ENCODE data around the gene OVOL3.

The OVOL3 gene

DNA sequence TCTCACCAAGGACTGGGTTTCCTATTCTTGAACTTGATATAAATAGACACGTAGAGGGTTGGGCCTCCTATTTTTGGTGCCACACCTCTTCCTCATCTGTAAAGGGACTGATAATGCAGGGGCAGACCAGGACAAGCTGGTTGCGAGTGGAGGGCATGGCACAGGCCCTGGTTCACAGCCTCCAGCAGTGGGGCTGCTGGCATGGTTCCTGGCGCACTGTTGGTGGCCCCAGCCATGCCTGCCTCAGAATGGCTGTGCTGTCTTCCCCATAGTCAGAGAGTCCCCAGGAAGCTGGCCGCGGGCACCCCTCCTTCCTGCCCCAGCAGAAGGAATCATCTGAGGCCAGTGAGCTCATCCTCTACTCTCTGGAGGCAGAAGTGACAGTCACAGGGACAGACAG is 10.5 kb upstream of the OVOL3 start:
- DNase-seq (ENCODE audit: low read depth, low spot score) = no peak

DNA sequence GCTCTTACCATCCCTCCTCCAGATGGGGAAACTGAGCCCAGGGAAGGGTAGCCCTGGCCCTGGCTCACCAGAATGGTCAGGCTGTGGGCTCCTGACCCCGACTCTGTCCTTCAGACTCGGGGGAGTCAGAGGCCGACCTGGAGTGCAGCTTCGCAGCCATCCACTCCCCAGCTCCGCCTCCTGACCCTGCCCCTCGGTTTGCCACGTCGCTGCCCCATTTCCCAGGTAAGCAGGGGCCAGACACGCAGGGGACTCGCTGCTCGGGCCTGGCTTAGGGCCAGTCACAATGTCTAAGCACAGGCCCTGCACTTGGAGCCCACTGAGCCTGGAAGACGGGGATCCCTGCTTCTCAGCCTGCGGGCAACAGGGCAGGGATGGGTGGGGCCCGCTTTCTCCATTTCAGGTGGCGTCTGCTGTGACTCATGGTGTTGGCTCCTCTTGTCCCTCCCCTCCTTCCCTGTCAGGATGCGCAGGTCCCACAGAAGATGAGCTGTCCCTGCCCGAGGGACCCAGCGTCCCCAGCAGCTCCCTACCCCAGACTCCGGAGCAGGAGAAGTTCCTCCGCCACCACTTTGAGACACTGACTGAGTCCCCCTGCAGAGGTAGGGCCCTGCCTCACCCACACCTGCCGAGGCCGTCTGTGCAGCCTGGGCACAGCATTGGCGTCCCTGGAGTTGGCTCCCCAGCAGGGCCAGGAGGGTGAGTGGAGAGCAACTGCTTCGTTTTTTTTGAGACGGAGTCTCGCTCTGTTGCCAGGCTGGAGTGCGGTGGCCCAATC is 9.2 kb upstream of the OVOL3 start:
- no peak for DNase-seq (ENCODE audit: low read depth, low spot score)

DNA sequence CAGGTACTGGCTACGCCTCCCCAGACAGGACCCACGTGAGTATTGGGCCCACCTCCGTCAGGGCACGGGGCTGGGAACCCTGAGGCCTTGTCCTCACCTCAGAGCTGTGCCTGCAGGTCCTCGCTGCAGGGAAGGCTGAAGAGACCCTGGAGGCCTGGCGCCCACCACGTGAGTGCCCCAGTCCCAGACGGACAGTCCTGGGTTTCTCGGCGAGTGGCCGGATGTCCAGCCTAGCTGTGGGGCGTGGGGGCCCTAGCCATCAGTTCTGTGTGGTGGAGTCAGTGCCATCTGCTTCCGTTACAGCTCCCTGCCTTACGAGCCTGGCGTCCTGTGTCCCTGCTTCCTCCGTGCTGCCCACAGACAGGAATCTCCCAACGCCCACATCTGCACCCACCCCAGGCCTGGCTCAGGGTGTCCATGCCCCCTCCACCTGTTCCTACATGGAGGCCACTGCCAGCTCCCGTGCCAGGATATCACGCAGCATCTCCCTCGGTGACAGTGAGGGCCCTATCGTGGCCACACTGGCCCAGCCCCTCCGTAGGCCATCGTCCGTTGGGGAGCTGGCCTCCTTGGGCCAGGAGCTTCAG is 7.8 kb upstream of the OVOL3 start:
- no peak for DNase-seq (ENCODE audit: low read depth, low spot score)

DNA sequence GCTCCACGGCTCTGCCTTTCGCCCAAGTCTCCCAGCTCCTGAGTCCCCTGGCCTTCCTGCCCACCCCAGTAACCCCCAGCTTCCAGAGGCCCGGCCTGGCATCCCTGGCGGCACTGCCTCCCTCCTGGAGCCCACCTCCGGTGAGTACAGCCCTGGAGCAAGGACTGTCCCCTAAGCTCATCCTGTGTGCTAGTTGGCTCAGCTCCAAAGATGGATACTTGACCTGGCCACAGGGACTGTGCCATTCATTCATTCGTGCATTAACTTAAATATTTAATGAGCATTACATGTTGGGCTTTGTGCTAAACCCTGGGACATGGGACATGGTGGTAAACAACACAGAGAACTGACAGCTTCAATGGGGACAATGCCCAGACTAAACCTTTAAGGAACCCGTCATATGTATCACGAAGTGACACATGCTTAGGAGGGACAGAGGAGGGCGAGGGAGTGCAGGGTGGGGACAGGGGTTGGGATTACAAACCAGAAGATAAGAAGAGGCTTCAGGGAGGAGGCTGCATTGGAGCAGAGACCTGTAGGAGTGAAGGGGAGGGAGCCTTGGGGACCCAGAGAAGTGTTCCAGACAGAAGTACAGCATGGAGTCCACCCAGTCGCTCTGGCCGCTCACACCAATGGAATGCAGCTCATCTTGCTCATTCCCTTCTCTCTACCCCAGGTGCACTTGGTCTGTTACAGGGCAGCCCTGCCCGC is 6.9 kb upstream of the OVOL3 start:
- no peak for DNase-seq (ENCODE audit: low read depth, low spot score)

DNA sequence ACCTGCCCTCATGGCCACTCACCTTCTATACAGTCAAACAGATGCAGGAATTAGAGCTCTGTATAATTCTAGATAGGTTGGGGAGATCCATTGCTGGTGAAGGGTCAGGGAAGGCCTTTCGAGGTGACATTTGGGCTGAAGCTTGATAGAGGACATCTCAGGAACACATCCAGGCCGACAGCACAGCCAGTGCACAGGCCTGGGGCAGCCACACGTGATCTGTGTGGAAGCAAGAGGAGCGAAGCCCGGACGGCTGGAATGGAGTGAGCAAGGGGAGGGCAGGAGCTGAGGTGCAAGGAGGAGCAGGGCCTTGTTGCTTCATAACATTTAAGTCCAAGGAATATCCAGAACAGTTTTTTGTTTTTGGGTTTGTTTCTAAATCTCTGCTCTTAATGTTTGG is 4.5 kb upstream of the OVOL3 start:
- no peak for DNase-seq (ENCODE audit: low read depth, low spot score)

DNA sequence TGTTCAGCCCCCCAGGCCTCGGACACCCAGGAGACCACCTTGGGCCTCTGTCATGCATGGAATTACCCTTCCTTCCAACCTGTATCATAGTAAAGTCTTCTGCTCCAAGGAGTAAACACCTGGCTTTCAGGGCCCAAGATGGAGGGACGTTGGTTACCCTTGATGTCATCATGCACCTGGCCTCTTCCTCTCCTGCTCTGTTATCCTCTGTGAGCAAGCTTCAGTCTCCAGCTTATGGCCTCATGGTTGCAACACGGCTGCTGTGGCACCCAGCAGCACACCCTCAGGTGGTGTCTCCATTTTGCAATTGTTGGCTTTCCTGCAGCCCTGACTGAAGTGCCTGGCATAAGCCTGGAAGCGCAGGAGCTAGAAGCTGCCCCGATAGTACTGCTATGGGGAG is 4.0 kb upstream of the OVOL3 start:
- DNase-seq (ENCODE audit: low read depth, low spot score) = no peak

DNA sequence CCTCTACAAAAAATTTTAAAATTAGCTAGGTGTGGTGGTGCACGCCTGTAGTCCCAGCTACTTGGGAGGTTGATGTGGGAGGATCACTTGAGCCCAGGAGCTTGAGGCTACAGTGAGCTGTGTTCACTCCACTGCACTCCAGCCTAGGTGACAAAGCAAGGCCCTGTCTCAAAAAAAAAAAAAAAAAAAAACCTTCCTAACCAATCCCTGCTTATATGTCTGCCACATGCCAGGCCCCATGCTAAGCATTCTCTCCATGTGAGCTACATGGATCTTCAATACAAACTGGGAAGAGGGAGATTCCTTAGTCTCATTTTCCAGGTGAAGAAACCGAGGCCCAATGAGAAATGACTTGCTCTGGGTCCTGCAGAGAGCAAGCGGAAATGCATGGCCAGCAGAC is 2.3 kb upstream of the OVOL3 start:
- no peak for DNase-seq (ENCODE audit: low read depth, low spot score)

DNA sequence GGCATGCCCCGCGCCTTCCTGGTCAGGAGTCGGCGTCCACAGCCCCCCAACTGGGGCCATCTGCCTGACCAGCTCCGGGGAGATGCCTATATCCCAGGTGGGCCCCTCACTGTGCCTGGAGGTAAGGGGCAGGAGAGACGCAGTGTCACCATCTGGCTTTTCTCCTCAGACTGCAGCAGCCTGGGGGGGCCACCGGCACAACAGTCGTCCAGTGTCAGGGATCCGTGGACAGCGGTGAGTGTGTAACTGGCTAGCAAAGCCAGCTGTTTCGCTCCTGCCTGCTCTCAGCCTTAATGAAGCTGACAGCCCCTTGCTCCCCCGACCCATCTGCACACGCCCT is 227 bp downstream of the OVOL3 start:
- no peak for DNase-seq (ENCODE audit: low read depth, low spot score)

DNA sequence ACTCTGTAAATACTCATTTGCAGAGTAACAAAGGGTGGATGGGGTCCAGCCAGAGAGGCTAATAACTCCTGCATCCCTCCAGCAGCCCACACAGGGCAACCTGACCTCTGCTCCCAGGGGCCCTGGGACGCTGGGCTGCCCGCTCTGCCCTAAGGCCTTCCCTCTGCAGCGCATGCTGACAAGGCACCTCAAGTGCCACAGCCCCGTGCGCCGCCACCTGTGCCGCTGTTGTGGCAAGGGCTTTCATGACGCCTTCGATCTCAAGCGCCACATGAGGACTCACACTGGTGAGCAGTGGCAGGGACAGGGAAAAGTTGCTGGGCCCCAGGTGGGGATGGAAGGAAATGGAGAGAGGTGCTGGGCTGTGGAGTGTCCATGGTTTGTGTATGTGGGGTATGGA is 1.7 kb downstream of the OVOL3 start:
- DNase-seq (ENCODE audit: low read depth, low spot score) = no peak

DNA sequence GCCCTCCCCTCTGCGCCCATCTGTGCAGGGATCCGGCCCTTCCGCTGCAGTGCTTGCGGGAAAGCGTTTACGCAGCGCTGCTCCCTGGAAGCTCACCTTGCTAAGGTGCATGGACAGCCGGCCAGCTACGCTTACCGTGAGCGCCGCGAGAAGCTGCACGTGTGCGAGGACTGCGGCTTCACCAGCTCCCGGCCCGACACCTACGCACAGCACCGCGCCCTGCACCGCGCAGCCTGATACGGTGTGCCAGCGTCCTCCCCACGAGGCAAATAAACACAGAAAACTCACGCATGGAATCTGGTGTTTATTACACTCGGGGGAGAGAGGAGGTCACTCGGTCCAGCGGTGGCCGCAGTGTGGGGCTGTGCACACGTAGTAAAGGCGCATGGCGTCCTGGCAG is 2.5 kb downstream of the OVOL3 start:
- DNase-seq (ENCODE audit: low read depth, low spot score) = no peak

DNA sequence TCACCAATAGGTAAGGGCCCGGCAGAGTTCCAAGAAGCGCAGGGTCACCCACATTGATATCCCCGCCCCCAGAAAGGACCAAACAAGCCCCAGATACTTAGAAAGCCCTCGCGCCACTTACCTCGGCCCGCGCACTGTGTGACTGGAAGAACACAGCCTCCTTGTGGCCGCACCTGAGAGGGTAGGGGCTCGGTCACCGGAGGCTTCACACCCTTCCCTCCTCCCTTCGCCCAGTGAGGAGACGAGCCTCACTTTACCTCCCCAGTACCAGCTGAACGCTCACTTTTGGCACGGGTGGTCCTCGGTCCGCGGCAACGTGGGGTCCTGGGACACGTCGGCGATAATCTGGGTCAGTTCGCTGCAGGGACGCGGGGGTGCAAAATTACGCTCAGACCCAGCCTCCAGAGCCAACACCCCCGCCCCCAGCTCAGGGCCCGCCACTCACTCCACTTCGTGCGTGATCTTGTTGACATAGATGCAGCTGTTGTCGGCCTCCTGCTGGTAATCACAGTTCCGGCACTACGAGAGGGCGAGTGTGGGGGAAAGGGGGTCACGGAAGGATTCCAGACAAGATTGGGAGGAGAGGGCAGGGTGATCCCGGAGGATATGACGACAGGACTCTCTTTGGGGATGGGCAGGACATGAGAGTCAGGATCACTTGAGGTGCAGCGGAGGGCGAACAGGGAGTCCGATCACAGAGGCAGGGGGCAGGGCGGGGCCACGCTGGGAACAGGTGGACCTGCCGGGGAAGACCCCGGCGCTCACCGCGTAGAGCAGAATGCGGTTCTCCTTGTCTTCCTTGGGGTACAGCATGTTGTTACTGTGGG is 3.2 kb downstream of the OVOL3 start:
- no peak for DNase-seq (ENCODE audit: low read depth, low spot score)

DNA sequence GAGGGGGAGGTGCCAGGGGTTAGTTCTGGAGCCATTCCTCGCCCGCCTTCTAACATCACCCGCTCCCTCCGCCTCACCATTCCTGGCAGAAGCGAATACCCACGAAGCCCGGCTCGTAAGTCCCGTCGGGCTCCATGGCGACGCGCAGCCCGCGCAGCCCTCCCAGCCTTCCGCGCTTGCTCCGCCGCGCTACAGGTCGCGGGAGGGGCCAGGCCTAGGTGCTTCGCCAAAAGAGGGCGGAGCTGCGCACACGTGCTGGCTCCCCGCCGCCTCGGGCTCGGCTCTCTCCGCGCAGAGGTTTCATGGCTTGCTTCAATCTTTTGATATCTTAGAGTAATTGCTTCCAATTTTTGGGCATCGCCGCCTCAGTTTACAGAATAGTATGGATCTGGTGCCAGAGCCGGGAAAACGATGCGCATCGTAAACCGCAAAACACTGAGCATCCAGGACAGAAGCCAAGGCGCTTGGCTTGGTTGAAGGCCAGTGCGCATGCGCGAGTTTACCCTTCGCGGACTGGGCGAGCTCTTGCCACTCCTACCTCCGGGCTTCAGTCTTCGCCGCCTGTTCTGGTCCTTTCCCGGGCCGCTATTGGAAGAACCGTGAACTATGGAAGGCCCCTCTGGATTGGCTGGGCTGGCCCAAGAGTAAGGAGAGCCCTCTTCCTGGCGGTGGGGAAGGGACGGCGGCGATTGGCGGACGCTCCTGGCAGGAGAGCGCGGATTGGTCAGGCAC is 3.9 kb downstream of the OVOL3 start, which contains the start of gene POLR2I:
TSS of gene POLR2I (minus strand) at position 155 of the 732 bp plus-strand sequence. CDS start at position 136, 19 bp downstream.
- peak; percentile 92 for DNase-seq (ENCODE audit: low read depth, low spot score)

DNA sequence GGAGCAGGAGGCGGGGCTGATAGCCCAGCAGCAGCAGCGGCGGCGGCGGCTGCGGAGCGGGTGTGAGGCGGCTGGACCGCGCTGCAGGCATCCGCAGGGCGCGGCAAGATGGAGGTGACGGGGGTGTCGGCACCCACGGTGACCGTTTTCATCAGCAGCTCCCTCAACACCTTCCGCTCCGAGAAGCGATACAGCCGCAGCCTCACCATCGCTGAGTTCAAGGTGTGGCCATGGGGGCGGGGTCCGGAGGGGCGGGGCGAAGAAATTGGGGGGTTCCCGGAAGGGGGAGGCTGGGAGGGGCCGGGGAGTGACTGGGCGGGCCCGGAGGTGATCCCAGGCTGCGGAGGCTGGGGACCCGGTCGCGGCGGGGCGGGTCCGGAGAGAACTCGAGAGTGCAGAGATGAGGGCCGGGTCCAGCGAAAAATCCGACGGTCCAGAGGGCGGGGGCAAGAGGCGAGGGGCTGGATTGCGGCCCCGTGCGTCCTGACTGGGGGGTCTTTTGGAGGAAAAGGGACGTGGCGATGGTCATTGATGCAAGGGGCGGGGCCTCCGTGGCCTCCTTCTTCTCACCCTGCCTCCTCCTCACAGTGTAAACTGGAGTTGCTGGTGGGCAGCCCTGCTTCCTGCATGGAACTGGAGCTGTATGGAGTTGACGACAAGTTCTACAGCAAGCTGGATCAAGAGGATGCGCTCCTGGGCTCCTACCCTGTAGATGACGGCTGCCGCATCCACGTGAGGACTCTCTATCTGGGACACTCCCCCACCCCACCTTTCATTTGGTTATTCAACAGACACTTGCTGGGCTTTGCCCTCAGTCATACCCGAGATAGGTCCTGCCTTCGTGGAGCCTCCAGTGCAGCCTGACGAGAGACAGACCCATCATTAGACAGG is 4.8 kb downstream of the OVOL3 start, which contains the start of gene TBCB:
TSS of gene TBCB (plus strand) at position 16 of the 891 bp plus-strand sequence. CDS start at position 109, 93 bp downstream.
- peak; percentile 87 for DNase-seq (ENCODE audit: low read depth, low spot score)

DNA sequence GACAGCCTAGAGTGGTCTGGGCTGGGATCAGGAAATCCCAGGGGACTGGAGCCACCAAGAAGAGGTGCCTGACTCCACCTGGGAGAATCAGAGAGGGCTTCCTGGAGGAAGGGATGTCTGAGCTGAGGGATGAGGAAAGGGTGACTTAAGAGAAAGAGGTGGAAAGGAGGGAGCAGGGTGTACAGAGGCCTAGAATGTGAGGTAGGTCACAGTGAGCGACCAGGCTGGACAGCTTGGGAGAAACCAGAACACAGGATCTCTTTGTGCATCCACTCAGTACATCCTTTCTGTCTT is 5.3 kb downstream of the OVOL3 start:
- no peak for DNase-seq (ENCODE audit: low read depth, low spot score)

DNA sequence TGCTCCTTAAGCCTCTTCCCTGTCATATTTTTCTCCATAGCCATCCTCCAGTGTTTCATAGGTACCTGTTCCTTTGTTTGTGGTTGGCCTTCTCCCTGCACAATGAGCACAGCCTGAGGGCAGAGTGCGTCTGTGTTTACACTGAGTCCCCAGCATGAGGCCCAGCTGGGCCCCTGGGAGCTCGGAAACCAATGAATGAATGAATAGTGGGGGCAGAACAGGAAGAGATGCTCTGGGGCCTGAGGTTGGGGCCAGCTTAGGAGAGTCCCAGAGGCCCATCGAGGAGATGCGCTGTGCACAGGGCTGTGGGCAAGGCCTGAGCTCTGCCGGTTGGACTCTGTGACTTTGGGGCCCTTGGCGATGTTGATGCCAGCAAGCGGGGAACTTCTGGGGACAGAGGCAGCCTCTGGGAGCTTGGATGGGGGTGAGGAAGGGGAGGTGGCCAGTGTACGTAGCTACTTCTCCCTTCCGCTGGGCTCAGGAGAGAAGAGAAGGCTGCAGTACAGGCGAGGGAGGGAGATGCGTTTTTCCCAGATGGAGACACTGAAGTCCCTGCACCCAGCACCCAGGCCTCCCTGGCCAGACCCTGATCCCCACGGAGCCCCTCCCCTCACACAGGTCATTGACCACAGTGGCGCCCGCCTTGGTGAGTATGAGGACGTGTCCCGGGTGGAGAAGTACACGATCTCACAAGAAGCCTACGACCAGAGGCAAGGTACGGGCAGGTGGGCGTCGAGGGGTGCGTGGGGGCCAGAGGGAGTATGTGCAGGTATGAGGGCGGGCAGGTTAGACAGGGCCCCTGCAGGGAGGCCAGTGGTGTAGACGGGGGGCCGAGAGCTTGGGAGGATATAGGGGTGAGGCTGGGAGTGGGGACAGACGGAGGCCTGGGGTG is 9.4 kb downstream of the OVOL3 start:
- no peak for DNase-seq (ENCODE audit: low read depth, low spot score)

DNA sequence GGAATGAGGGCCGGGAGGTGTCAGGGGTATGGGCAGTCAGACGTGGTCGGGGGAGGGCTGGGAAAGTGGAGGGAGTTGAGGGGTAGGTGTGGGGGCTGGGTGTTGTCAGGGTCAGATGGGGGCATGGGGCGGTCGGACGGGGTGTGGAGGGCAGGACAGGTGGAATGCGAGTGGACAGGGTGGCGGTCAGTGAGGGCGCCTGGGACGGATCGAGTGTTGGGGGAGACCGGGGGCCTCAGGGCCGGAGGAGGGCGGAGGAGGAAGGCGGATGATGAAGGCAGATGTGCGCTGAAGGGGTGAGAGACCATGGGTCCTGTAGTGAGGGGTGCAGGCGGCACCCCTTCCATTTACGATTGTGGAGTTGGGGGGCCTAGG is 10.0 kb downstream of the OVOL3 start:
- no peak for DNase-seq (ENCODE audit: low read depth, low spot score)

DNA sequence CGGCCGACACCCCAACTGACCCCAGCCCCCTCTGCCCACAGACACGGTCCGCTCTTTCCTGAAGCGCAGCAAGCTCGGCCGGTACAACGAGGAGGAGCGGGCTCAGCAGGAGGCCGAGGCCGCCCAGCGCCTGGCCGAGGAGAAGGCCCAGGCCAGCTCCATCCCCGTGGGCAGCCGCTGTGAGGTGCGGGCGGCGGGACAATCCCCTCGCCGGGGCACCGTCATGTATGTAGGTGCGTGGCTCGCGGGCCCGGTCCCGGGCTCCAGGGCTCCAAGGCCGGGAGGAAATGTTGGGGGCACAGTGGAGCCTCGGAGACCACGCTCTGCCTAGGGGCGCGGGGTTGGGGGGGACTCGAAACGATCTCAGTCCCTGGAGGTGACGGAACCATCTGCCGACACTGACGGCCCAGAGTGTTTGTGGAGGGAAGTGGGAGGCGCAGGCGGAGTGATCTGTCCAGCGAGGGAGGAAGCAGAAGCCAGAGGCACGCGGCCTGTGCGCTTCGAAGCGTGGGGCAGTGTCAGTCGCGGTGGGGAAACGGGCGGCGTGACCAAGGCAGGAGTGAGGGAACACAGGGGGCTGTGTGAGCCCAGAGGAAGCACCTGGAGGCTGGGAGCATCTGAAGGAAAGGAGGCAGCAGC is 10.7 kb downstream of the OVOL3 start:
- DNase-seq (ENCODE audit: low read depth, low spot score) = no peak

DNA sequence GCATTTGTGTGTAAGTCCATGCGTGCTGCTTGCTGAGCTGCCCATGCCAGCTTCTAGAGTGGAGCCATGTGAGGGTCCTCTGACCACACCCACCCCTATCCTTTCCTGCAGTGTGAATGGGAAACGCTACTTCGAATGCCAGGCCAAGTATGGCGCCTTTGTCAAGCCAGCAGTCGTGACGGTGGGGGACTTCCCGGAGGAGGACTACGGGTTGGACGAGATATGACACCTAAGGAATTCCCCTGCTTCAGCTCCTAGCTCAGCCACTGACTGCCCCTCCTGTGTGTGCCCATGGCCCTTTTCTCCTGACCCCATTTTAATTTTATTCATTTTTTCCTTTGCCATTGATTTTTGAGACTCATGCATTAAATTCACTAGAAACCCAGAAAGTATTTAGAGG is 14.6 kb downstream of the OVOL3 start:
- DNase-seq (ENCODE audit: low read depth, low spot score) = no peak

DNA sequence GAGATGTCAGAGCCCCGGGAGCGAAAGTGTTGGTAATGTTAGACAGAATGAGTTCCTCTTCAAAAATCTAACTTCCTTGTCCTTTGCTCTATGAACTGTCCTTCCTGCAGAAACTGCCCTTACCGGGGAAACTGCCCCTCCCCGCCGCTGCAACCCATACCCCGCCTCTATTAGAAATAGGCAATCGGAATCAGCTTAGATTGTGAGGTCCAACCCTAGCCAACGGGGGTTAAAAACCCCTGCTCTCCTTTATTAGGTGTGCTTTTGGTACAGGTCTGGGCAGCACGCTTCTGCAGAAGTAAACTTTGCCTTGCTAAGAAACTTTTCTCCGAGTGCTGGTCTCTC is 17.4 kb downstream of the OVOL3 start:
- DNase-seq (ENCODE audit: low read depth, low spot score) = no peak
